Liver (tissue), 9 donors: Measurements from ENCODE around the gene TMEM117. TPM values are rescaled to one million over a fixed set of nuclear protein-coding genes. Genes with fewer than 3 reads are reported as not detected.
A peak's percentile ranks its signal among the peaks of the same experiment; 100 is the strongest.

Source experiments
- DNase-seq: peaks from one replicate; pipeline ENCODE4 v3.0.0-alpha.2; 2017; ENCODE audit warnings: low spot score
- H3K27ac ChIP-seq, 2 donors: one replicate each; pipeline ENCODE4 v1.7.0; 2013; ENCODE audit warnings: inconsistent platforms in 2 of 2, low read length in 2 of 2, control low read depth in 1 of 2, low read depth in 1 of 2, mild to moderate bottlenecking in 1 of 2
- H3K27me3 ChIP-seq, 4 donors: one replicate each; pipeline versions ENCODE4 v1.6.1 to v1.7.0; 2013; ENCODE audit warnings: low read length in 3 of 4, inconsistent platforms in 1 of 4, mild to moderate bottlenecking in 1 of 4, moderate library complexity in 1 of 4; ENCODE audit not compliant: control insufficient read depth in 4 of 4, insufficient read depth in 4 of 4
- H3K36me3 ChIP-seq, 4 donors: one replicate each; pipeline versions ENCODE4 v1.6.1 to v1.7.0; 2013; ENCODE audit warnings: low read length in 3 of 4, mild to moderate bottlenecking in 3 of 4, low read depth in 1 of 4, moderate library complexity in 1 of 4; ENCODE audit not compliant: control insufficient read depth in 4 of 4, insufficient read depth in 3 of 4
- H3K4me1 ChIP-seq, 4 donors: one replicate each; pipeline versions ENCODE4 v1.6.1 to v1.7.0; 2013; ENCODE audit warnings: low read length in 3 of 4, mild to moderate bottlenecking in 3 of 4, moderate library complexity in 1 of 4; ENCODE audit not compliant: control insufficient read depth in 4 of 4, insufficient read depth in 4 of 4
- H3K4me3 ChIP-seq, 3 donors: one replicate each; pipeline versions ENCODE4 v1.6.1 to v1.7.0; 2013; ENCODE audit warnings: low read length in 3 of 3, control low read depth in 1 of 3, low read depth in 1 of 3, mild to moderate bottlenecking in 1 of 3
- H3K9ac ChIP-seq, 2 donors: one replicate each; pipeline ENCODE4 v1.7.0; 2013; ENCODE audit warnings: low read length in 2 of 2, mild to moderate bottlenecking in 2 of 2, moderate library complexity in 2 of 2, control low read depth in 1 of 2, low read depth in 1 of 2
- H3K9me3 ChIP-seq, 4 donors: one replicate each; pipeline versions ENCODE4 v1.6.1 to v1.7.0; 2013; ENCODE audit warnings: low read length in 3 of 4; ENCODE audit not compliant: control insufficient read depth in 4 of 4
- ATF3 ChIP-seq: IDR thresholded peaks from 2 replicates; pipeline ENCODE4 v1.6.1; 2016; ENCODE audit warnings: antibody characterized with exemption
- EGR1 ChIP-seq, 2 donors: IDR thresholded peaks; 2 replicates each; pipeline ENCODE4 v1.6.1; 2016 to 2018; ENCODE audit warnings: antibody characterized with exemption in 2 of 2, low read depth in 2 of 2
- FOXA1 ChIP-seq: IDR thresholded peaks from 2 replicates; pipeline ENCODE4 v1.6.1; 2016; ENCODE audit warnings: antibody characterized with exemption
- FOXA2 ChIP-seq: IDR thresholded peaks from 2 replicates; pipeline ENCODE4 v1.6.1; 2016; ENCODE audit warnings: antibody characterized with exemption
- GABPA ChIP-seq, 2 donors: IDR thresholded peaks in 1 of 2; conservative IDR thresholded peaks in 1 of 2; 2 replicates each; pipeline ENCODE4 v1.6.1; 2016; ENCODE audit warnings: antibody characterized with exemption in 2 of 2, mild to moderate bottlenecking in 1 of 2, moderate library complexity in 1 of 2
- JUND ChIP-seq, 2 donors: IDR thresholded peaks; 2 replicates each; pipeline ENCODE4 v1.6.1; 2016; ENCODE audit warnings: antibody characterized with exemption in 2 of 2
- MAX ChIP-seq: IDR thresholded peaks from 2 replicates; pipeline ENCODE4 v1.6.1; 2016; ENCODE audit warnings: antibody characterized with exemption
- RAD21 ChIP-seq, 2 donors: IDR thresholded peaks; 2 replicates each; pipeline ENCODE4 v1.6.1; 2016; ENCODE audit warnings: antibody characterized with exemption in 2 of 2, mild to moderate bottlenecking in 2 of 2
- RXRA ChIP-seq, 2 donors: IDR thresholded peaks; 2 replicates each; pipeline ENCODE4 v1.6.1; 2017 to 2018; ENCODE audit warnings: antibody characterized with exemption in 2 of 2, mild to moderate bottlenecking in 1 of 2
- SP1 ChIP-seq: IDR thresholded peaks from 2 replicates; pipeline ENCODE4 v1.6.1; 2018; ENCODE audit warnings: antibody characterized with exemption, mild to moderate bottlenecking
- TAF1 ChIP-seq: conservative IDR thresholded peaks from 2 replicates; pipeline ENCODE4 v1.6.1; 2016; ENCODE audit warnings: antibody characterized with exemption, mild to moderate bottlenecking
- YY1 ChIP-seq: IDR thresholded peaks from 2 replicates; pipeline ENCODE4 v1.6.1; 2016; ENCODE audit warnings: antibody characterized with exemption, mild to moderate bottlenecking
- ZBTB33 ChIP-seq: IDR thresholded peaks from 2 replicates; pipeline ENCODE4 v1.6.1; 2016; ENCODE audit warnings: antibody characterized with exemption
- WGBS: extraction: QIAGEN DNeasy Blood & Tissue Kit; methylation state at CpG from one replicate; pipeline ENCODE4 v1.1.7; 2013; 5-methylcytosine and 5-hydroxymethylcytosine counted together
- polyA plus RNA-seq, 2 donors: library from polyadenylated mRNA; stranded (reverse) in 1 of 2; unstranded in 1 of 2; fragments of 200-250 nt in 1 of 2; fragments of >200 nt in 1 of 2; fragmentation: Nextera tagmentation in 1 of 2; extraction: Ambion mirVana in 1 of 2; gene quantifications; one replicate each; pipeline versions ENCODE4 v1.2.1 to v1.2.3, GENCODE V29; 2013 to 2015
- total RNA-seq, 2 donors: library from RNA; depleted of rRNA; stranded (reverse); fragments of >200 nt; gene quantifications; one replicate each; pipeline ENCODE4 v1.2.3, GENCODE V29; 2014
- TF ChIP-seq, protein P1 (sequence below): fragments of 150-350 bp; IDR thresholded peaks from 2 replicates; pipeline ENCODE4 v1.5.1; 2017; ENCODE audit warnings: improper control_type of control experiment, low read depth, low read length; ENCODE audit not compliant: missing input control
- donor health status: healthy.
- donor health status: healthy.
- donor health status: healthy.
- donor health status: healthy.
- donor health status: healthy.

The TMEM117 gene
- total and polyA plus RNA-seq, 4 donors: 2.0 to 5.9 (median 3.9) TPM

GRCh38 chr12:43805149-43805859 is 30.6 kb upstream of the TMEM117 start:
- H3K27me3 ChIP-seq: no peaks in the 10 kb centered on the region
- peak overlapping the region; percentile 98 to 99 for H3K27ac ChIP-seq
- WGBS: 5% methylated on average over 20 of the region's 20 CpGs
- H3K4me3 ChIP-seq: peak overlapping the region; percentile 82 to 98 (median 93)
- TF ChIP-seq EGR1 (IDR thresholded peaks at IDR 0.05; ENCODE audit: low read depth in 2 of 2): no peak
- no peak for TF ChIP-seq RAD21 (IDR thresholded peaks at IDR 0.05)
- peak; percentile 9 to 15 for TF ChIP-seq RXRA (IDR thresholded peaks at IDR 0.05)
- TF ChIP-seq JUND (IDR thresholded peaks at IDR 0.05): no peak
- no peaks in the 10 kb centered on the region for H3K9me3 ChIP-seq
- peaks cover 0 to 10% (median 7%) of the 10 kb centered on the region in 4 donors for H3K36me3 ChIP-seq
- no peak for DNase-seq
- peak overlapping the region; percentile 77 to 92 for H3K9ac ChIP-seq
- peaks cover 0 to 16% (median 11%) of the 10 kb centered on the region in 4 donors for H3K4me1 ChIP-seq

- DNase-seq: peak; percentile 90
- H3K4me1 ChIP-seq: peaks cover 0 to 16% (median 11%) of the 10 kb centered on the region in 4 donors
- peak within 1 kb of the TSS; percentile 91 to 92 for H3K9ac ChIP-seq
- peak within 1 kb of the TSS; percentile 82 to 98 (median 93) for H3K4me3 ChIP-seq
- H3K9me3 ChIP-seq: no peaks in the 10 kb centered on the region
- H3K27me3 ChIP-seq: no peaks in the 10 kb centered on the region
- TF ChIP-seq RAD21 (IDR thresholded peaks at IDR 0.05): peak; percentile 4 to 24
- peak in 1 of 2 donors; percentile 11 for TF ChIP-seq RXRA (IDR thresholded peaks at IDR 0.05)
- TF ChIP-seq SP1: peak; percentile 18
- TF ChIP-seq FOXA2: no peak
- TF ChIP-seq, protein P1, sequence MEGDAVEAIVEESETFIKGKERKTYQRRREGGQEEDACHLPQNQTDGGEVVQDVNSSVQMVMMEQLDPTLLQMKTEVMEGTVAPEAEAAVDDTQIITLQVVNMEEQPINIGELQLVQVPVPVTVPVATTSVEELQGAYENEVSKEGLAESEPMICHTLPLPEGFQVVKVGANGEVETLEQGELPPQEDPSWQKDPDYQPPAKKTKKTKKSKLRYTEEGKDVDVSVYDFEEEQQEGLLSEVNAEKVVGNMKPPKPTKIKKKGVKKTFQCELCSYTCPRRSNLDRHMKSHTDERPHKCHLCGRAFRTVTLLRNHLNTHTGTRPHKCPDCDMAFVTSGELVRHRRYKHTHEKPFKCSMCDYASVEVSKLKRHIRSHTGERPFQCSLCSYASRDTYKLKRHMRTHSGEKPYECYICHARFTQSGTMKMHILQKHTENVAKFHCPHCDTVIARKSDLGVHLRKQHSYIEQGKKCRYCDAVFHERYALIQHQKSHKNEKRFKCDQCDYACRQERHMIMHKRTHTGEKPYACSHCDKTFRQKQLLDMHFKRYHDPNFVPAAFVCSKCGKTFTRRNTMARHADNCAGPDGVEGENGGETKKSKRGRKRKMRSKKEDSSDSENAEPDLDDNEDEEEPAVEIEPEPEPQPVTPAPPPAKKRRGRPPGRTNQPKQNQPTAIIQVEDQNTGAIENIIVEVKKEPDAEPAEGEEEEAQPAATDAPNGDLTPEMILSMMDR: peak; percentile 25
- TF ChIP-seq MAX: no peak
- TF ChIP-seq YY1: peak; percentile 91
- TF ChIP-seq EGR1 (IDR thresholded peaks at IDR 0.05; ENCODE audit: low read depth in 2 of 2): no peak
- peak; percentile 22 to 29 for TF ChIP-seq GABPA (IDR thresholded peaks at IDR 0.05 in 1 of 2, conservative IDR thresholded peaks at IDR 0.05 in 1 of 2)
- peaks cover 0 to 3% (median 2%) of the 10 kb centered on the region in 4 donors for H3K36me3 ChIP-seq
- WGBS: under 1% methylated on average over 89 of the region's 89 CpGs
- peak within 1 kb of the TSS; percentile 98 to 99 for H3K27ac ChIP-seq
Observed at GRCh38 chr12:43805860-43806736, 29.8 kb upstream of the TMEM117 start, which contains the start of gene TWF1. Gene TWF1, minus strand, starts transcription at chr12:43806317. Its CDS starts 72 bp downstream, at chr12:43806245.

- peak overlapping the region; percentile 81 to 98 (median 82) for H3K4me3 ChIP-seq
- peaks cover 0 to 2% (median 0%) of the 10 kb centered on the region in 4 donors for H3K36me3 ChIP-seq
- H3K27me3 ChIP-seq: no peaks in the 10 kb centered on the region
- H3K9ac ChIP-seq: peak overlapping the region; percentile 87 to 91
- WGBS: 8% methylated on average over 3 of the region's 3 CpGs
- no peak for DNase-seq
- peaks cover 0 to 16% (median 11%) of the 10 kb centered on the region in 4 donors for H3K4me1 ChIP-seq
- H3K9me3 ChIP-seq: no peaks in the 10 kb centered on the region
- peak overlapping the region; percentile 98 to 99 for H3K27ac ChIP-seq
- TF ChIP-seq ZBTB33 (no peak), FOXA2 (no peak), FOXA1 (no peak), GABPA (IDR thresholded peaks at IDR 0.05 in 1 of 2, conservative IDR thresholded peaks at IDR 0.05 in 1 of 2) (no peak), RAD21 (IDR thresholded peaks at IDR 0.05) (no peak), JUND (IDR thresholded peaks at IDR 0.05) (no peak), SP1 (no peak), TAF1 (no peak), ATF3 (no peak), RXRA (IDR thresholded peaks at IDR 0.05) (no peak), YY1 (no peak)
- TF ChIP-seq, protein P1: no peak
Observed at GRCh38 chr12:43806737-43807072, 29.2 kb upstream of the TMEM117 start.
